Prostate gland (tissue), 2 donors: ENCODE data around the gene PCBP1. TPM values are rescaled to one million over a fixed set of nuclear protein-coding genes. Genes with fewer than 3 reads are reported as not detected.

Experiments used
- DNase-seq: peaks from one replicate; pipeline ENCODE4 v3.0.0-alpha.2; 2019; ENCODE audit warnings: low spot score
- H3K27ac ChIP-seq, 2 donors: fragments of 200-600 bp; sonication (generic); 2 replicates each; pipeline ENCODE4 v1.5.1; 2017 to 2019
- H3K27me3 ChIP-seq: fragments of 200-600 bp; sonication (generic); replicated peaks from 2 replicates; pipeline ENCODE4 v1.5.1; 2019; ENCODE audit not compliant: insufficient read depth
- H3K36me3 ChIP-seq, 2 donors: fragments of 200-600 bp; sonication (generic); 1 replicate in 1 of 2; 2 replicates in 1 of 2; pipeline versions ENCODE4 v1.5.1 to v1.8.1; 2017 to 2019
- H3K4me1 ChIP-seq: fragments of 200-600 bp; sonication (generic); replicated peaks from 2 replicates; pipeline ENCODE4 v1.5.1; 2019
- H3K4me3 ChIP-seq, 2 donors: fragments of 200-600 bp; sonication (generic); 2 replicates each; pipeline ENCODE4 v1.5.1; 2017 to 2019
- H3K9me3 ChIP-seq: fragments of 200-600 bp; sonication (generic); 2 replicates; pipeline ENCODE4 v1.5.1; 2017
- POLR2A ChIP-seq: fragments of 450-650 bp; IDR thresholded peaks from one replicate; pipeline ENCODE4 v1.6.1; 2016; ENCODE audit warnings: antibody characterized with exemption, mild to moderate bottlenecking
- POLR2AphosphoS5 ChIP-seq: sonication (generic); formaldehyde crosslinking; IDR thresholded peaks from one replicate; pipeline ENCODE4 v1.6.1; 2017; ENCODE audit warnings: antibody characterized with exemption
- WGBS: methylation state at CpG from one replicate; pipeline ENCODE4 v1.1.5; 2018; 5-methylcytosine and 5-hydroxymethylcytosine counted together
- intact Hi-C: fragments of 100-400 bp; cut with DNase I; formaldehyde crosslinking; loops from one replicate; pipeline ENCODE4 v1.14.2; 2022
- total RNA-seq, 2 donors: library from RNA; depleted of rRNA; stranded (reverse); fragments of >200 nt; gene quantifications; one replicate each; pipeline ENCODE4 v1.1.0, GENCODE V29; 2016
- TF ChIP-seq, protein P1 (sequence below), 4 experiments: fragments of 200-600 bp in 2 of 4; fragments of 450-650 bp in 2 of 4; sonication (generic) in 2 of 4; IDR thresholded peaks; 1 replicate in 3 of 4; 2 replicates in 1 of 4; pipeline ENCODE4 v1.5.1; 2016 to 2019; ENCODE audit warnings: antibody characterized with exemption in 4 of 4, mild to moderate bottlenecking in 2 of 4, moderate library complexity in 2 of 4

The PCBP1 gene
- total RNA-seq: 100 to 1,000 TPM; 166 to 219 TPM

DNA sequence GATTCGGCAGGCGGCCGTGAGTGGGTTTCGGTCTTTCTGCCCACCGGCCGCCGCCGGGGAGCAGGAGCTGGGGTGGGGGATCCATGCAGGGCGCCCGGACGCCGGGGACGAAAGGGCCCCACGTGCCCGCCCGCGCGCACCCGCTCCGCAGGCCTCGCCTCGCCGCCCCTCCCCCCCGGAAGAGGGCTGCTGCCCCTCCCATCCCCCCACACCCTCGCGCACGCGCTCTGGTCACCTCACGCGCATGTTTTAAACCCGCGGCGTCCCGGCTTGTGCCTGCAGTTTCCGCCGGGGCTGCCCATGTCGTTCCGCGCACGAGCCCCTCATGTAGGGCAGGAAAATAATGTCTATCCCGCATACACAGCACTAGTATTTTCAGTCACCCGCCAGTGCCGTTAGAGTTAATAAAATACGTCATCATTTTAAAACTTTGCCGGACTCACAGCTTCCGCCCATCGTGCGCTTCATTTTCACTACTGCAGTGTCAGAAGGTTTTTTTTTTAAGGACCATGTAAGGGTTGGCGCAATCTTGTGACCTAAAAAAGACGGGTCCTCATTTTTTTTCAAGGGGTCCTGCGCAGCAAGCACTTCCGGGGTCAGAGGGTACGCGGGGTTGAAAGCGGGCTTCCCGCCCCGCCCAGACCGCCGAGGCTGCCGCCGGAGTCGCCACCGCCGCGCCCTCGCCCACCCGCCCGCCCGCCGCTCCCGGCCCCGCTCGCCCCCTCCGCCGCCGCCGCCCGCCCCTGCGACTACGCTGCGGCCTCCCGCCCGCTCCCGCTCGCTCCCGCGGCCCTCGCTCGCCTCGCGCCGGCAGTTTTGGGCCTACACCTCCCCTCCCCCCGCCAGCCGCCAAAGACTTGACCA, at the start of gene PCBP1:
PCBP1 (plus strand) TSS at position 640 of the 864 bp plus-strand sequence. CDS start 267 bp downstream, outside the sequence.
- peaks cover 14% of the 10 kb centered on the region for H3K4me1 ChIP-seq
- peak within 1 kb of the TSS; percentile 98 to 100 for H3K27ac ChIP-seq
- peak; percentile 89 for DNase-seq
- WGBS: under 1% methylated on average over 49 of the region's 94 CpGs
- intact Hi-C loops: loop anchor here (1.0 to 10.0 kb wide), 5 partner anchors 38 to 172 kb away; partner anchors contain the start of genes C2orf42, MXD1 and TIA1
- no peaks in the 10 kb centered on the region for H3K27me3 ChIP-seq
- H3K36me3 ChIP-seq: no peaks in the 10 kb centered on the region
- no peaks in the 10 kb centered on the region for H3K9me3 ChIP-seq
- TF ChIP-seq, protein P1, sequence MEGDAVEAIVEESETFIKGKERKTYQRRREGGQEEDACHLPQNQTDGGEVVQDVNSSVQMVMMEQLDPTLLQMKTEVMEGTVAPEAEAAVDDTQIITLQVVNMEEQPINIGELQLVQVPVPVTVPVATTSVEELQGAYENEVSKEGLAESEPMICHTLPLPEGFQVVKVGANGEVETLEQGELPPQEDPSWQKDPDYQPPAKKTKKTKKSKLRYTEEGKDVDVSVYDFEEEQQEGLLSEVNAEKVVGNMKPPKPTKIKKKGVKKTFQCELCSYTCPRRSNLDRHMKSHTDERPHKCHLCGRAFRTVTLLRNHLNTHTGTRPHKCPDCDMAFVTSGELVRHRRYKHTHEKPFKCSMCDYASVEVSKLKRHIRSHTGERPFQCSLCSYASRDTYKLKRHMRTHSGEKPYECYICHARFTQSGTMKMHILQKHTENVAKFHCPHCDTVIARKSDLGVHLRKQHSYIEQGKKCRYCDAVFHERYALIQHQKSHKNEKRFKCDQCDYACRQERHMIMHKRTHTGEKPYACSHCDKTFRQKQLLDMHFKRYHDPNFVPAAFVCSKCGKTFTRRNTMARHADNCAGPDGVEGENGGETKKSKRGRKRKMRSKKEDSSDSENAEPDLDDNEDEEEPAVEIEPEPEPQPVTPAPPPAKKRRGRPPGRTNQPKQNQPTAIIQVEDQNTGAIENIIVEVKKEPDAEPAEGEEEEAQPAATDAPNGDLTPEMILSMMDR (IDR thresholded peaks at IDR 0.05): no peak
- TF ChIP-seq POLR2A (peak; percentile 81), POLR2AphosphoS5 (peak; percentile 65)
- H3K4me3 ChIP-seq: peak within 1 kb of the TSS; percentile 70 to 80

DNA sequence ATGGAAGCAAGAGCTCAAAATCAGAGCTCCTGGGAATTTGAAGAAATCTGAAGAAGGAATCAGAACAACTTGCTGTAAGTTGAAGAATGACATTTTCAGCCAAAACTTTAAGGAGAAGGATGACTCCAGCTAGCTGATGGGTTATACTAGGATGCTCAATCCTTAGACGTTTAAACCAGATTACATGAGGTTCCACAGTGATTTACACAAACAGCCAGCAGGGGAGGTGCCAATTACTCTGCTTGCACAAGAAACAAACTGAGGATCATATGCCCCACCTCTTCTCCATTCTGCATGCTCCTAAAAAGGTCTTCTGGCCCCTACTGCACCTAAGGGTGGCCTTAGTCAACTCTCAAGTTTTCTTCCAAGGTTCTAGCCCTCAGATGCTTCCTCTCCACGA, 47.9 kb upstream of the PCBP1 start:
- no peaks in the 10 kb centered on the region for H3K4me1 ChIP-seq
- H3K9me3 ChIP-seq: no peaks in the 10 kb centered on the region
- intact Hi-C loops: no loop called here
- no peak for TF ChIP-seq POLR2A
- no peak for TF ChIP-seq POLR2AphosphoS5
- TF ChIP-seq, protein P1 (IDR thresholded peaks at IDR 0.05): no peak
- H3K4me3 ChIP-seq: no peak overlapping the region
- 74% methylated on average over 2 of the region's 2 CpGs for WGBS
- no peak for DNase-seq
- H3K36me3 ChIP-seq: no peaks in the 10 kb centered on the region
- no peak overlapping the region for H3K27ac ChIP-seq
- no peaks in the 10 kb centered on the region for H3K27me3 ChIP-seq

DNA sequence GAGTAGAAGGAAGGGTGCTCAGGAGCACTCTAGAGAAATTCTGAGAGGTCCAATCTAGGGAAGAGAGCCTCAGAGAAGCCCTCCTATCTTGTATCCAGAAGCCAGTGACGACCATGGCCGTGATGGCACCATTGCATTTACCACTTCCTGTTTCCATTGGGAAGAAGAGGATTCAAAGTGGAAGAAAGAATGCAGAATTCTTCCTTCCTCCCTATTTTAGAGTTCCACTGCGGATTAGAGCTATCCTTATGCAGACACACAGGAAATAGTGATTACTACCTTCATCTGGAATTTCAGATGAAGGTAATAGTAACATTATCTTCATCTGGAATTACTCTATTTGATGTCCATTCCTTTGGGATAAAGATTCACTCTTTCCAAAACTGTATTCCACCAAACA, 45.6 kb upstream of the PCBP1 start:
- Histone ChIP-seq H3K9me3 (no peaks in the 10 kb centered on the region), H3K36me3 (no peaks in the 10 kb centered on the region), H3K4me1 (no peaks in the 10 kb centered on the region), H3K27me3 (no peaks in the 10 kb centered on the region), H3K4me3 (no peak overlapping the region), H3K27ac (no peak overlapping the region)
- WGBS: 89% methylated on average over 3 of the region's 3 CpGs
- intact Hi-C loops: no loop called here
- TF ChIP-seq POLR2A: no peak
- TF ChIP-seq, protein P1 (IDR thresholded peaks at IDR 0.05): no peak
- no peak for TF ChIP-seq POLR2AphosphoS5
- DNase-seq: no peak

DNA sequence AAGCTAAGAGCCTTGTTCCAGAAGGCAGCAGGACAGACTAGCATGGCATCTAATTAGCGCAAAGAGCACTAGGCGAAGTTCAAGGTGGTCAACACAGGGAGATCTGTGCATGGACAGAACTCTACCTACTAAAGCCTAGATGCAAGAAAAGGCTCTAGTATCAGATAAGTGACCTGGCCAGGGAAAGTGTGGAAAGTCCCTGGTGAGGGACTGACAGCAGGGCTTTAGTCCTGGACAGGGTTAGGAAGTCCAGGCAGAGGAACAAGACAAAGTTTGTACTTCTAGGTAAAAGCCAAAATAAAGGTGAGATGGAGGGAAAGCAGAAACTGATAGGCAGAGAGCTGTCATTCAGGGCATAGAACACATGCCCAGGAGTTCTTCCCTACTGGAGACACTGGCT, 45.0 kb upstream of the PCBP1 start:
- Histone ChIP-seq H3K27me3 (no peaks in the 10 kb centered on the region), H3K27ac (no peak overlapping the region), H3K4me1 (no peaks in the 10 kb centered on the region), H3K4me3 (no peak overlapping the region), H3K9me3 (no peaks in the 10 kb centered on the region), H3K36me3 (no peaks in the 10 kb centered on the region)
- intact Hi-C loops: no loop called here
- no peak for TF ChIP-seq POLR2AphosphoS5
- WGBS: 94% methylated on average over 2 of the region's 2 CpGs
- no peak for DNase-seq

DNA sequence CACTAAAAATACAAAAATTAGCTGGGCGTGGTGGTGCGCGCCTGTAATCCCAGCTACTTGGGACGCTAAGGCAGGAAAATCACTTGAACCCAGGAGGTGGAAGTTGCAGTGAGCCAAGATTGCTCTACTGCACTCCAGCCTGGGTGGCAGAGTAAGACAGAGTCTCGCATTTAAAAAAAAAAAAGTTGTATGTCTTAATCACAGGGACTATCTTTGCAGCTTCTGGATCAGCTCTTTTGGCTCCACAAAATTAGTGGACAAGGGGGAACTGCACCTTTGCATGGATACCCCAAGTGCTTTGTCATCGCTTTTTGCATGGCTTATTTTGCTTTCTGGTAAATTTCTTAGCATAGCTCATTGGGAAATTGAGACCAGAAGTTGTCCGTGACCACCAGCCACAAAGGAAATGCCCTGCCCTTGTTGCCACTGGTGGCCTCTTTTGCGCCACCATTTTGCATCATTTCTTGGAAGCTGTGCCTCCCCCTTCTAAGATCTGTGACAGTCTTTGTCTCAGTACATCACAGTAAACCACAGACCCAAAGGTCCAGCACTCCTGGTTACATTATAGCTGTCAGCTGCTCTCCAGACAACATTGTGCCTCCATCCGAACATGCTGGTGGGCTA, 43.9 kb upstream of the PCBP1 start:
- Histone ChIP-seq H3K27me3 (no peaks in the 10 kb centered on the region), H3K4me3 (no peak overlapping the region), H3K27ac (no peak overlapping the region), H3K36me3 (no peaks in the 10 kb centered on the region), H3K4me1 (no peaks in the 10 kb centered on the region), H3K9me3 (no peaks in the 10 kb centered on the region)
- TF ChIP-seq, protein P1 (IDR thresholded peaks at IDR 0.05): no peak
- TF ChIP-seq POLR2AphosphoS5 (no peak), POLR2A (no peak)
- no peak for DNase-seq
- intact Hi-C loops: no loop called here
- 95% methylated on average over 9 of the region's 9 CpGs for WGBS
